ENCODE measurements around the gene PSMD5. TPM values are rescaled to one million over a fixed set of nuclear protein-coding genes. Genes with fewer than 3 reads are reported as not detected.
A peak's percentile ranks its signal among the peaks of the same experiment; 100 is the strongest.

The PSMD5 gene
- polyA plus RNA-seq (ENCODE audit: insufficient read length in 4 of 4) = 10 to 100 TPM; 24.4 to 36.1 (median 31.4) TPM

- peak; percentile 85 to 95 (median 88) for DNase-seq (ENCODE audit: low read depth in 4 of 4, low spot score in 3 of 4)
These were observed at the start of gene PSMD5 for GRCh38 chr9:120842685-120843485. Gene PSMD5 (minus strand): TSS chr9:120842922. CDS start chr9:120842909, 13 bp downstream.

GRCh38 chr9:120891884-120892747 lies 49.4 kb upstream of the PSMD5 start:
- no peak for DNase-seq (ENCODE audit: low read depth in 4 of 4, low spot score in 3 of 4)

DNA sequence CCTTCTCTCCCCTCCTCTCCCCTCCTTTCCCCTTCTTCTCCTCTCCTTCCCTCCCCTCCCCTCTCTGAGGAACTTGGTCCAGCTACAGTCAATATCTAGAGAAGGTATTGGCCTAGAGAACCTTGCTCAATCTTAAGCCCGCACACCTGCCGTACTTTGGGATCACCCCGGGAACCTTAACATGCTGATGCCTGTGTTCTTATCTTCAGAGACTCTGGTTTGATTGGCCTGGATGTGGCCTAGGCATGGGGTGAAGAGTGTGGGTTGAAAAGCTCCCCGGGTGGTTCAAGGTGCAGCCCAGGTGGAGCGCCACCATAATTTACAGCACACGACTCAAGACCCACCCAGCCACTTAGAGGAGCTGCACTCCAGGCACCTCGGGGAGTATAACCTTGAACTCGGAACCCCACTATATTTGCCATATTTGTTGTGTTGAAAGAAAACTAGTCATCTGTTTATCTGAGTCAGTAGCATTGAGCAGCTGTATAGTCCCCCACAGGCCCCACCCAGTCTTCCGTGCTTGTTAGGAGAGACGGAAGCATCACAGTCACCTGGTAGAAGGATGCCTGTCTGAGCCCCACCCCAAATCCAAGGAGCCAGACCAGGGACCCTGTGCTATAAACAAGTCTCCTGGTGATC lies 48.6 kb upstream of the PSMD5 start:
- DNase-seq (ENCODE audit: low read depth in 4 of 4, low spot score in 3 of 4) = no peak

DNA sequence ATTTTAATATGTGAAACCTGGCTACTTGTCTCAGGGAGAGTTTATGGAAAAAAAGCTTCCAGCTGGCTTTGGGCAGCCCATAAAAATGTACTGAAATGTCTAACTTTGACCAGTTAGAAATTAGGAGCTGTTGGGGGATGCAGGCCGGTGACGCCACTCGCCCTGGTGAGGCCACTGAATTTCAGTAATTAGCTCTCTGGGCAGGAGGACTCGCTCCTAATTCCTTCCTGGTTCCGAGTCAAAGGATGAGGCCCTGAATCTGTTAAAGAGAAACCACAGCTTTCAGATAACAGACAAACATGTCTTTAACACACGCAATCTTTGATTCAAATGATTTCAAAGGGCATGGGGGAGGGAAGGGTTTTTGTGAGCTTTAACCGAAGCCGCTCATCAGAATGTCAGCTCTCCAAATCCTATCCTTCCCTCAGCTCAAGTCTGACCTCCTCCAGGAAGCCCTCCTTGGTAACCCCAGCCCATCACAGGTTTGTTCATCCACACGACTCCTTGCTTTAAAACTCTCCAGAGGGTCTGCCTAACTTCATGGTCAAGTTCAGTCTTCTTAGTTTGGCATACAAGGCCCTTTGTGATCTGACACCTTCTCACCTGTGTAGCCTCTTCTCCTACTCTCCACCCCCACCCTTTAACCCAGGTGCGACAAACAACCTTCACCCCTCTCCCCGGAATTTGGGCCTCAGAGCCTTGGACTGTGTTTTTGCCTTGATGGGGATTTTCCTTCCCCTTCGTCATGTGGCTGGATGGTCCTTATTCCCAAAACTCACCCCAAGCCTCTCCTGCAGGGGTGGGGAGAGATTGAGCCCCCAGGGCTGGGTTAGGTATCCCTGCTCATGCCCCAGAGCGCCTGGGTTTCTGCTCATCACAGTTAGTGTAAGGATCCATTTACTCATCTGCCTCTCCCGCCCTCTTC lies 47.9 kb upstream of the PSMD5 start:
- DNase-seq (ENCODE audit: low read depth in 4 of 4, low spot score in 3 of 4) = no peak

GRCh38 chr9:120889606-120890271 lies 47.0 kb upstream of the PSMD5 start:
- DNase-seq (ENCODE audit: low read depth in 4 of 4, low spot score in 3 of 4) = no peak

GRCh38 chr9:120888626-120889025 lies 45.9 kb upstream of the PSMD5 start:
- DNase-seq (ENCODE audit: low read depth in 4 of 4, low spot score in 3 of 4) = no peak

DNA sequence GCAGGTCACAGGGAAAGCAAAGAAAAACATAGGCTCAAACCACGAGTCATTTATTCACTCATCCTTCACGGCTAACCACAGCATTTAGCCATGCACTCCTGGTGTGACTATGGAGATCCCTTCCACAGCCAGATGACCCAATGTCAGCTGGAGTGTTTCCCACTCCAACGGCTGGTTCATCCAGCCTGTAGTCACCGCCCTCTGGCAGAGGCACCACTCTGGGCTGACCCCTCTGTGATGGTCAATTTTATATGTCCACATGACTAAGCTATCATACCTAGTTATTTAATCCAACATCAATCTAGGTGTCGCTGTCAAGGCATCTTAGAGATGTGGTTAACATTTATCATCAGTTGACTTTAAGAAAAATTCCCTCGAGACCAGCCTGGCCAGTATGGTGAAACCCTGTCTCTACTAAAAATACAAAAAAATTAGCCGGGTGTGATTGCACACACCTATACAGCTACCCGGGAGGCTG lies 43.8 kb upstream of the PSMD5 start:
- DNase-seq (ENCODE audit: low read depth in 4 of 4, low spot score in 3 of 4) = no peak

- DNase-seq (ENCODE audit: low read depth in 4 of 4, low spot score in 3 of 4) = peak in 1 of 4 donors; percentile 40
These were observed 43.2 kb upstream of the PSMD5 start for GRCh38 chr9:120885958-120886357.

GRCh38 chr9:120885457-120885856 lies 42.7 kb upstream of the PSMD5 start:
- no peak for DNase-seq (ENCODE audit: low read depth in 4 of 4, low spot score in 3 of 4)

GRCh38 chr9:120883608-120883996 lies 40.9 kb upstream of the PSMD5 start:
- no peak for DNase-seq (ENCODE audit: low read depth in 4 of 4, low spot score in 3 of 4)

- DNase-seq (ENCODE audit: low read depth in 4 of 4, low spot score in 3 of 4) = no peak
These were observed 40.3 kb upstream of the PSMD5 start for GRCh38 chr9:120882935-120883607.

- DNase-seq (ENCODE audit: low read depth in 4 of 4, low spot score in 3 of 4) = no peak
These were observed 36.7 kb upstream of the PSMD5 start for GRCh38 chr9:120879446-120879845.

- DNase-seq (ENCODE audit: low read depth in 4 of 4, low spot score in 3 of 4) = no peak
These were observed 35.7 kb upstream of the PSMD5 start for GRCh38 chr9:120878188-120879130.

DNA sequence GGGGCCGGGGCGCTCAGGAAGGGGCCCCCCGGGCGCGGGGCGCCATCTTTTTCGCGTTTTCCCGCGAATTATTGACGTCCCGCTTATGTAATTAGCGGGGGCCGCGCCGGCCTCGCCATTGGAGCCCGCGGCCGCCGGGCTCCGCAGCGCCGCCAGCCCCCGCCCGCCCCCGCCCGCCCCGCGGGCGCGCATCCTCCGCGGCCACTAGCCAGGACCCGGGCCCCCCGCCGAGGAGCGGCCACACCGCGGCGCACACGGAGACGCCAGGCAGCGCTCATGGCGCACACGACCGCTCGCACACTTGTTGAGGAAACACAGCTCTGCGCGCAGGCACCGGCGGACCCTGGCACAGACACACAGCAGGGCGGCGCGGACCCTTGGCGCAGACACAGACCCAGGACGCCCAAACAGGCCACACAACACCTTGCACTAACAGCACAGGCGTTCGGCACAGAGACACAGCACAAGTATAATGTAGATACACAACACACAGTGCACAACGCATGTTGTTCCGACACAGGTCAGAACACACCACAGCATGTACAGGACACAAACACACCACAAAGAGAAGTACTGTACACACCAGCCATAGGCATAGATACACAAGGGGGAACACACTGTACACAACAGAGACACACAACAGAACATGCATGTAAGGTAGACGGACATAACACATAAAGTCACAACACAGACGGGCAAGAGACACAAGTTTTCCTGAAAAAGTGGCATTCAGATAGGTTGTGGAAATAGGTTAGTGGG lies 34.7 kb upstream of the PSMD5 start:
- peak in 1 of 4 donors; percentile 35 for DNase-seq (ENCODE audit: low read depth in 4 of 4, low spot score in 3 of 4)

GRCh38 chr9:120876842-120877240 lies 34.1 kb upstream of the PSMD5 start, which contains the start of gene PHF19:
Gene PHF19 (minus strand): TSS chr9:120877188. CDS start chr9:120874741, 2,447 bp downstream.
- DNase-seq (ENCODE audit: low read depth in 4 of 4, low spot score in 3 of 4) = no peak

GRCh38 chr9:120875954-120876841 lies 33.5 kb upstream of the PSMD5 start:
- DNase-seq (ENCODE audit: low read depth in 4 of 4, low spot score in 3 of 4) = peak in 1 of 4 donors; percentile 44

Data from right renal pelvis (tissue), 4 donors.